CD4-positive, alpha-beta T cell treated with Interleukin-15 for 4 hours (primary cell): ENCODE results near the gene DDX17.

Experiments used
- DNase-seq: peaks from one replicate; pipeline ENCODE4 v3.0.0-alpha.2; 2020; ENCODE audit warnings: low spot score

Gene DDX17

DNA sequence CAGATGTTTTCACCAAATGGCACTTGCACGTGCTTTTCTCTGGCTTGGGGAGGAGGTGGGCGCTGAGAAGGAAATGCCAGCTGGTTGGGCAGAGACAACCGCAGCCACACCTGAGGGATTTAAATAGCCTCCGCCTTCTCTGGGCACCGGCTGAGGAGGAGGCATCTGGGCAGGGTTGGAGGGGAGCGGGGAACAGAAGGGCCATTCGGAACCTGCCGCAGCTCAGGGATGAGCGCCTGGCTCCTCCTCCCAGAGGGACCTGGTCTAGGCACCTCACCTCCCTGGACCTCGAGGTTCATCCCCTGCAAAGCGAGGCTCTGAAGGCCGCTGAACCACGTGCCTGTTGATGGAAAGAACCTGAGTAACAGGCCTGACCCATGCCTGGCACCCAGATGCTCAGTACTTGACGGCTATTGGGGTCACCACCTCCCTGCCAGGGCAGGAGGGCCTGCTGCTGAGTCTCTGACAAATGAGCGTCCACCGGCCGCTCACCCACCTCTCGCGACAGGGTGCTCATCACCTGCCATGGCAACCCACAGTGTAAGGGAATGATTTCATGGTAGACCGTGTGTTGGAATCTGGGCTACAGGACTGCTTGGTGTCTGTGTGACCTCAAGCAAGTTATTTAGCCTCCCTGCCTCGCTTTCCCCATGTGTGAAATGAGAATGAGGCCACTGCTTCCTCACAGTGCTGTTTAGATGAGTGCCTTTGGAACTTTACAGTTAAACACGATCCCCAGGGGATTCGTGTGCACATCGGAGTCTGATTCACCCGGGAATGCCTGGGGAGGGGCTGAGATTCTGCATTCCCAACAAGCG, 40.2 kb downstream of the DDX17 start:
- no peak for DNase-seq

DNA sequence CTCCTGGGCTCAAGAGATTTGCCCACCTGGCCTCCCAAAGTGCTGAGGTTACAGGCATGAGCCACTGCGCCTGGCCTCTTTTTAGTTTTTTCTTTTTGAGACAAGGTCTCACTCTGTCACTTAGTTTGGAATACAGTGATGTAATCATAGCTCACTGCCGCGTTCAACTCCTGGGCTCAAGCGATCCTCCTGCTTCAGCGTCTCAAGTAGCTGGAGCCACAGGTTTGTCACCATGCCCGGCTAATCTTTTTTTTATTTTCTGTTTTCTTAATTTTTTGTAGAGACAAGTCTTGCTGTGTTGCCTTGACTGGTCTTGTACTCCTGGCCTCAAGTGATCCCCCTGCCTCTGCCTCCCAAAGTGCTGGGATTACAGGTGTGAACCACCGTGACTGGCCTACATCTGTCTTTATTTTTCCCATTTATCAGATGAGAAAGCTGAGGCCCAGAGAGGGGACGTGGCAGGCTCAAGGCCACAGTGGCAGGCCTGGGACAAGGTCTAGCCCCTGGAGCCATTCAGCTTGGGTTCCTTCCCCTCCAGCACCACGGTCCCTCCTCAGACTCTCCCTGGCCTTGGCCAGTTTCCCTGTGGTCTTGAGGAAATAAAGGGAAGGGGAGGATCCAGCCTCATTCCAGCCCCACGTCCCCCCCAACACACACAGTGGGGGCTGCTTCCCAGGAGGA, 41.0 kb downstream of the DDX17 start:
- no peak for DNase-seq

DNA sequence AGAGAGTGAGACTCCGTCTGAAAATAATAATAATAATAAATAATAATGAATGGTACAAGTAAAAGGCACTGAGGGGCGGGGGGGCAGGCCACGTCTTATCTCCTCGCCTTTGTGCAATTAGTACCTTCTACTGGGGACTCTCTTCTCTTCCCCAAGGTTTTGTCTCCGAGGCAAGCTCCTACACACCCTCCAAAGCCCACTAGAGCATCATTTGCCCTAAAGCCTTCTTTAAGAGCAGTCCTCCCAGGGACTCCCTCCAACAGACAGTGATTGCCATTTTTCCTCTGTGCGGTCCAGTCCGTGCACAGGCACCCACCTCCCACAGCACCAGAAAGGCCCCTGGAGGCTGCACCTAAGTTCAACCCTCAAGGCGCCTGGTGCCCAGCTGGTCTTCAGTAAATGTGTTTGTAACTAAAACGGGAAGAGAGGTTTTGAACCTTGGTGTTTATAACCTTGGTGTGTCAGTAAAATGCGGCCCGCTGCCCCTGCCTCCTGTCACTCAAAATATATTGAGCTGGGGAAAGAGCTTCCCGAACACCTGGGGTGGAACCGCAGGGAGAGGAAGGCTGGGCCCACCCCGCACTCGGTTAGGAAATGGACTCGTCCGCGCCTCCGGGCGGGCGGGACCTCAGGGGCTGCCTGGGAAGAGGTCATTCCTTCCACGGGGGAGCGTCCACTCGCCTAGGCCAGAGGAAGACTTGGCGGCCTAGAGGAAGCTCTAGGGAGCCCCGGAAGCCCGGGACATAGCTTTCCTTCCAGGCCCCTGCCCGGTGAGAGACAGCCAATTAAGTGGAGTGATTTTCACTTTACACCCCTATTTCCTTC, 42.9 kb downstream of the DDX17 start:
- DNase-seq = no peak

GRCh38 chr22:38461414-38462081, 44.6 kb downstream of the DDX17 start:
- peak; percentile 28 for DNase-seq

DNA sequence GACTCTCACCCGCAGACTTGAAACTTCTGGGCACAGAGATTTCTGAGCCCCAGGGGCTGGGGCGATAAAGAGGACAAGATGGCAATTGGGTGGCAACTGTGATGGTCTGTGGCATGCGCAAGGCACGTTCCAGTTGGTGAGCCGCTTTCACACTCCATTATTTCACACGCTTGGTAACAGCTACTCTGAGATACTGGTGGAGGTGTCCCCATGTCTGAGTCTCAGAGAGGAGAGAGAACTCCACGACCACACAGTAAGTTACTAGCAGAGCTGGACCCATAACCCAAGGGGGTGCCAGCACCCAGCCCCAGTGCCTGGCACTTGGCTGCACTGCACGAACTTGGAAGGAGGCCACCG, 45.1 kb downstream of the DDX17 start:
- DNase-seq = no peak

DNA sequence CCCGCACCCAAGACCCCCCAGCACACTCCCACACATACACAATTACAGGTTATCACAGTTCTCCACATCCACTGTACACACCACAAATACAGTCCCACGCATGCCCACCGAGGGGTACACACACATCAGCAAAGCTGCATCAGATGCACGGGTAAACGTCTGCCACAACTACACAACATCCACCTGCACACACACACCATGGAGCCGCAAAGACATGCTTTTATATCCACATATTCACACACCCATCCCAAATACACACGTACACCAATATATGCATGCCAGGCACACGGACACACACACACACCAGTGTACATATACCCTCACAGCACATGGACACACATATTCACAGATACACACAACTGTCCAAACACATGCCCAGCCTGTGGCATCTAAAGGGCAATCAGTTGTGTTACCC, 45.7 kb downstream of the DDX17 start:
- DNase-seq = no peak

- DNase-seq = no peak
Observed at GRCh38 chr22:38456841-38457699, 49.0 kb downstream of the DDX17 start.

DNA sequence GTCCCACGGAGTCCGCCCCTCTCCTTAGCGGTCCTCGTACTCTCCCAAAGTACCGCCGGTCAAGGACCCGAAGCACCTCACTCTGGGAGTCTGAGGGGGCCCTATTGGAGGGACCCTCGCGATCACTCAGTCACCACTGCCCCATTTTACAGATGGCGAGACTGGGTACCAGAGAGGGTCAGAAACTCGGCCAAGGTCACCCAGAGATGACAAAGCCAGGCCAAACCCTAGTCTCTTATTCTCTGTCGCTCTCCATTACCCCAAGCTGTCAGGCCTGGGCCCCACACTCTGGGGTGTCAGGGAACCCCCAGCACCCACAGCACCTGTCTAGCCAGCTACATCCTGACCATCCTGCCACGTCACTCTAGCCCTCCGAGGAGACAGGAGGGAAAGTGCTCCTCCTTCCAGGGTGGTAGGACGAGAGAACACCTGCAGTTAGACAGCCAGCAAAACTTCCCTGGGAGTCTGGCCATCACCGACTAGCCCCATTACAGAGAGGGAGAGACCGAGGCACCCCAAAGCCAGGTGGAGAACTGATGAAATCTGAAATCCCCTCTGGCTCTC, 49.8 kb downstream of the DDX17 start:
- DNase-seq = no peak

DNA sequence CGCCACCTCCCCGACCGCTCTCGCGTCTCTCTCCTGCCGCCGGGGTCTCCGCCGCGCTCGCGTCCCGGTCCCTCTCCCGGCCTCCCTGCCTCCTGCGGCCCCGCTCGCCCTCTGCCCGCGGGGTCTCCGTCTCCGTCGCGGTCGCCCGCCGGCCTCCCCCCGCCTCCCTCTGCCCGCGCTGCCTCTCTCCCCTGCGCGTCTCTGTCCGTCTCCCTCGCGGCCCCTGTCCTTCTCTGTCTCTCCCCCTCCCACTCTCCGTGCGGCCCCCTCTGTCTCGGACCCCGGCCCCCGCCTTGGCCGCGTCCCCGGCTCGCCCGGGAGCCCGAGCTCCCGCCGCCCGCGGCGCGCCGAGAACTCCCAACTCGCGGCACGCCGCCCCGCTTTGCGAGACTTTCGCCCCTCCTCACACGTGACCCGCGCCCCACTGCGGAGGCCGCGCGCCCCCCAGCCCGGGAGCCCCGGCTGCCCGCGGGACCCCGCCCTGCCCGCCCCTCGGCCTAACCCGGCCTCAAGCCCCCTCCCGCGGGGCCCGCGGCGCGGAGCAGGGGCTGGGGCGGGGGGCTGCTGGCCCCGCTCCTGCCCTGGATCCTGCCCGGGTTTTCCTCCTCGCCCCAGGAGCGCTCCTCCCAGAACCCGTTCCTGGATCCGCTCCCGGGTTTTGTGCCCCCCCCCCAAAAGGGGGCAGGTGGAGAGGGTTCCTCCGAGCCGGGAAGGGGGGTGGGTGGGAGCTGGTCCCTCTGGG, 50.4 kb downstream of the DDX17 start:
- DNase-seq = no peak

- no peak for DNase-seq
Observed at GRCh38 chr22:38455076-38455529, 51.0 kb downstream of the DDX17 start, which contains the start of gene KCNJ4. Gene KCNJ4 (minus strand): TSS chr22:38455199. CDS start chr22:38428132, 27,067 bp downstream.

DNA sequence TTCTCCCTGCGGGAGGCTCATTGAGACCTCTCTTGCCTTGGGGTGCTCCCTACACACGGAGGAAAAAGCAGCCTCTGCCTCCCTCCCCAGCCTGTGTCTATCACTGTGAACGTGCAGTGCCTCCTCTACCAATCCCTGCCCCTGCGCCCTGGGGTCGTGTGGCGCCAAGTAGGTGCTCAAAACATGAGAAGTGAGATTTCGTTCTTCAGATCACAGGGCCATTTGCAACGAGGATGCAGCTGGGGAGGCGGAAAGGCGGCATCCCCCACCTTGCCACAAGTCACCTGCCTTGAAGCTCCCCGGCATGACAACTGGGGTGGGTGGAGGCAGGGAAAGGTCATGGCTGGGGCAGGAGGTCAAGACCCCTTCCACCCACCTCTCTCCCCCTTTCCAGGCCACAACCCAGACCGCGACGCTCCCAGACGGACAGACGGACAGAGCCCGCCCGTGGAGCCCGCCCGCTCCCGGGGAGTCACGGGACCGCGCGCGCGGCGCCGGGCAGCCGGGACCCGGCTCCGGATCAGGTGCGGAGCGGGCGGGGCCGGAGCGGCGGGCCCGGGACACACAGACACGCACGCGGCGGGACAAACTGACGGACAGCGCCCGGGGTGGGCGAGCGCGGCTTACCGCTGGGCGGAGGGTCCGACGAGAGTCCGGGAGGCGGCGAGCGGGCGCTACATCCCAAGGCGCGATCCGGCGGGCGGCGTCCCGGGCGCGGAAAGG, 51.6 kb downstream of the DDX17 start:
- DNase-seq = no peak

DNA sequence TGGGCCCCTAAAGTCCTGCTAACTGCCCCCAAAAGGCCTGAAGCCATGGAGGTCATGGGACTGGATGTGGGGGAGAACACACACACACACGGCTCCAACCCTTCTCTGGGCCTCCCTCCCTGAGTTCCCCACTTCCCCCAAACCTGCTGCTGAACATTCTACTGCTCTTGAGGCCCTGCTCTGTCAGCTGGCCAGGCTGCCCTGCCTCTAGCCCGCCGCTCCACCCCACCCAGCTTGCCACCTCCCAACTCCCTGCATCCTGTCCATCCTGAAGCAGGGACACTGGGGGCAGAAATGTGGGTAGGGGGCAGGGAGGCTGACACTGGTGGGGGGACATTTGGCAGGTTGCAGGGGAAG, 52.1 kb downstream of the DDX17 start:
- no peak for DNase-seq

- DNase-seq = no peak
Observed at GRCh38 chr22:38453066-38453672, 52.9 kb downstream of the DDX17 start.

DNA sequence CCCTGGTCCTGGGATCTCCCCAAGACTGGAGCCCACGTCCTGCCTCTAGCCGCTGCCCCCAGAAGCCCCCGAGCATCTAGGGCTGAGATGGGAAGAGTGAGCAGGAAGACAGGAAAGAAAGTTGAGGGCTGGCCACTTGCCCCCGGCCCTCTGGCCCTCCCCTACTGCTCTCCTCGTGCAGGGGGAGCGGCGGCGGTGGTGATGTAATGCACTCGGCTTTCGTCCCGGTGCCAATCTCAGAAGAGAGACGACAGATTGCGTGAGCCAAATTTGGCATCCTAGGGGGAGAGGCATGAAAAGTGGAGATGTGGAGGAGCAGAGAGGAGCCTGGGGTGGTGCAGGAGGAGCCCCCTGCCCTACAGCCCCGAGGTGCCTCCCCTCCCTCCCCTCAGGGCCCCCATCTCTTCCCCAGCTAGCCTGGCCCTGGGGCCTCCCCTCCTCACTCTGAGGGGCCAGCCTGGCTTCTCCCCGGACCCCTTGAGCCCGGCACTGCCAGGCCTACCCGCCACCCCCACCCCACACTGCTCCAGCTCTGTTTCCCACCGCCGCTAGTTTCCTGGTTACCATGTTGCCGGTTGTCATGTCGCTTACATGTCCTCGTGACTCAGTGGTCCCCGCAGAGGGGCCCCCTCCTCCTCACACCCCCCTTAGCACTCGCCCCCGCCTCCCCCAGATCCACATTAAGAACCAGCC, 53.6 kb downstream of the DDX17 start:
- no peak for DNase-seq

- DNase-seq = no peak
Observed at GRCh38 chr22:38451864-38452263, 54.2 kb downstream of the DDX17 start.

DNA sequence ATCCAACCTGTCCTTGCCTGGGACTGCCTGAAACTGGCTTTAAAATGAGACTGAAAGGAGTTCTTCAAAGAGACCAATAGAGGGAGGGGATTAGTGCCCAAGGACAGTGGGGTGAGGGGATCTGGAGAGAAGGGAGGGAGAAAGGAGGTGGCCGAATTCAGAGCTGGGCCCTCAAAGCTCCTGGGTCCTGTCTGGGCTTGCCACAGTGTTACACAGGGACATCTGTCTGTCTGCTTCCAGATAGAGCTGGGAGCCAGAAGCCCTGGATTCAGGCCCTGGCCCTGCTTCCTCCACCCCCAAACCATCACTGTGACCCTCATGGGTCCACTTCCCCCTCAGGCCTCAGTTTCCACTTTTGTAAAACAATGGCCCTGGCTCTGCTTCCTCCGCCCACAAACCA, 54.7 kb downstream of the DDX17 start:
- no peak for DNase-seq

GRCh38 chr22:38450234-38450797, 55.8 kb downstream of the DDX17 start:
- DNase-seq = no peak

- no peak for DNase-seq
Observed at GRCh38 chr22:38449776-38450175, 56.3 kb downstream of the DDX17 start.
